ENCODE measurements around the gene LRRC3.

DNA sequence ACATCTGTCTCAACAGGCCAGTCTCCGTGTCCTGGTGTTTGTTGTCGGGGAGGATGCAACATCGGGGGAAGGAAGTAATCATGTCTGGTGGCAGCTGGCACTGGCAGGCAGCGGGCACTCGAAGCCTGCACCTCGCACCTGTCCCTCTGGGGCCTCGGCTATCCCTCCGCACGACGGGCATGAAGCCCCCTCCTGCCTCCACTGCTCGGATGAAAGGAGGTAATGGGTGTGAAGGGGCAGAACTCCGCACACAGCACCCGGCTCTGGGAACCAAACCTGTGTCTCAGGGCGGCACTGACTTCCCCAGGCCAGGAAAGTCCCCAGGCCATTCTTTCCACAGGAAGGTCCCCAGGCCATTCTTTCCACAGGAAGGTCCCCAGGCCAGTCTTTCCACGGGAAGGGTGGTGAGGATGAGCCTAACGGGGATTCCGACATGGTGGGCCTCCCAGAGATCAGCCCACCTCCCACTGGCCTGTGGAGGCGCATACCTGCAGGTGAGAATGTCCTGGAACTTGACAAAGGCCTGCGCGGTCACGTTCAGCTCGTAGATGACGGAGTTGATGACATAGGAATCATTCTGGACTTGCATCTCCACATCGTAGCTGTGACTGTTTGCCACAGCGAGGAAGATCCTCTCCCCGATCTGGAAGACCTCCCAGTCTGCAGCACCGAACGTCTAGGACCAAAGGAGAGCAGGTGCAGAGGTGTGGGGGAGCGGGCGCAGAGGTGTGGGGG lies 53.6 kb downstream of the LRRC3 start:
- TF ChIP-seq, protein P1, sequence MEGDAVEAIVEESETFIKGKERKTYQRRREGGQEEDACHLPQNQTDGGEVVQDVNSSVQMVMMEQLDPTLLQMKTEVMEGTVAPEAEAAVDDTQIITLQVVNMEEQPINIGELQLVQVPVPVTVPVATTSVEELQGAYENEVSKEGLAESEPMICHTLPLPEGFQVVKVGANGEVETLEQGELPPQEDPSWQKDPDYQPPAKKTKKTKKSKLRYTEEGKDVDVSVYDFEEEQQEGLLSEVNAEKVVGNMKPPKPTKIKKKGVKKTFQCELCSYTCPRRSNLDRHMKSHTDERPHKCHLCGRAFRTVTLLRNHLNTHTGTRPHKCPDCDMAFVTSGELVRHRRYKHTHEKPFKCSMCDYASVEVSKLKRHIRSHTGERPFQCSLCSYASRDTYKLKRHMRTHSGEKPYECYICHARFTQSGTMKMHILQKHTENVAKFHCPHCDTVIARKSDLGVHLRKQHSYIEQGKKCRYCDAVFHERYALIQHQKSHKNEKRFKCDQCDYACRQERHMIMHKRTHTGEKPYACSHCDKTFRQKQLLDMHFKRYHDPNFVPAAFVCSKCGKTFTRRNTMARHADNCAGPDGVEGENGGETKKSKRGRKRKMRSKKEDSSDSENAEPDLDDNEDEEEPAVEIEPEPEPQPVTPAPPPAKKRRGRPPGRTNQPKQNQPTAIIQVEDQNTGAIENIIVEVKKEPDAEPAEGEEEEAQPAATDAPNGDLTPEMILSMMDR (IDR thresholded peaks at IDR 0.05), result no peak
- TF ChIP-seq POLR2A (IDR thresholded peaks at IDR 0.05), result no peak

Measured in esophagus squamous epithelium (tissue), 4 donors.